GM20431 (cell line): ENCODE measurements around the gene SPINDOC.
"Not testable (repeated sequence)": the region's sequence is repeated elsewhere in the genome, so short reads cannot be mapped to it uniquely, and the experiment has no call there.

ENCODE experiments used
- in situ Hi-C: fragments of 300-500 bp; cut with MseI, MboI; formaldehyde crosslinking; loops from one replicate; pipeline ENCODE4 v1.15.0; 2020; ENCODE audit warnings: low sequenced_read_pairs; ENCODE audit not compliant: unreplicated experiment

SPINDOC gene

GRCh38 chr11:63783925-63784592, 29.2 kb upstream of the SPINDOC start:
- in situ Hi-C loops = no loop called here

- in situ Hi-C loops = no loop called here
These were observed 27.4 kb upstream of the SPINDOC start for GRCh38 chr11:63785823-63786222.

- in situ Hi-C loops = no loop called here
These were observed 21.6 kb upstream of the SPINDOC start for GRCh38 chr11:63791495-63792167.

DNA sequence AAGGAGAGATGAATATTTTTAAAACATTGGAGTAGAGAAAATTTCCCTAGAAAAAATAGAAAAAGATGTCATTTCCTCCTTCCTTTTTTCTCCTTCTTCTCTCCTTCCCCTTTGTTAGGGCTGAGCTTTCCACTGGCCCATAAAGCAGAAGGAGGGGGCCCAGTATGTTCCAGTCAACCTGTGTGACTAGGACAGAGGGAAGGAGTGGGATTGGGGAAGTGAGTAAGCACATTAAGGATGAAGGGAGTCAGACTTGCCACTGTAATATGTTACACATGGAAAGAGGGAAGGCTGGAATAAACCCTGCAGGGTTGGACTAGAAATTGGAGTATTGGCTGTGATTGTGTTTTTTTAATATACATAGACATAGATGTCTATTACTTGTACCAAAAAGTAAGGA, 20.1 kb upstream of the SPINDOC start:
- in situ Hi-C loops = no loop called here

DNA sequence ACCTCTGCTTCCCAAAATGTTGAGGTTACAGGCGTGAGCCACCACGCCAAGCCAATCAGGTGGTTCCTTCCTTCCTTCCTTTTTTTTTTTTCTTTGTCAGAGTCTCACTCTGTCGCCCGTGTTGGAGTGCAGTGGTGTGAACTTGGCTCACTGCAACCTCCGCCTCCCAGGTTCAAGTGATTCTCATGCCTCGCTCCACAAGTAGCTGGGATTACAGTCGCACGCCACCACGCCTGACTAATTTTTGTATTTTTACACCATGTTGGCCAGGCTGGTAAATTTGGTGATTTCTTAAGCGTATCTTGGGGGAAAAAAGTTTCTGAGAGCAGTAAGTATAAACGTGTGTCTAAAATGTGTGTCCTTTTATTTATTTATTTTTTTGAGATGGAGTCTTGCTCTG, 18.2 kb upstream of the SPINDOC start:
- in situ Hi-C loops = no loop called here

DNA sequence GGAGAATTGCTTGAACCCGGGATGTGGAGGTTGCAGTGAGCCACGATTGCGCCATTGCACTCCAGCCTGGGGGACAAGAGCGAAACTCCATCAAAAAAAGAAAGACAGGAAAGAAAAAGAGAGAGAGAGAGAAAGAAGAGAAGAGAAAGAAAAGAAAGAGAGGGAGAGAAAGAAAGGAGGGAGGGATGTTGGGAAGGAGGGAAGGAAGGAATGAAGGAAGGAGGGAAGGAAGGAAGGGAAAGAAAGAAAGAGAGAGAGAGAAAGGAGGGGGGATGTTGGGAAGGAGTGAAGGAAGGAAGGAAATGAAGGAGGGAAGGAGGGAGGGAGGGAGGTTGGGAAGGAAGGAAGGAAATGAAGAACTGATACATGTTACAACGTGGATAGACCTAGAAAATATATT, 12.3 kb upstream of the SPINDOC start:
- in situ Hi-C loops = no loop called here

DNA sequence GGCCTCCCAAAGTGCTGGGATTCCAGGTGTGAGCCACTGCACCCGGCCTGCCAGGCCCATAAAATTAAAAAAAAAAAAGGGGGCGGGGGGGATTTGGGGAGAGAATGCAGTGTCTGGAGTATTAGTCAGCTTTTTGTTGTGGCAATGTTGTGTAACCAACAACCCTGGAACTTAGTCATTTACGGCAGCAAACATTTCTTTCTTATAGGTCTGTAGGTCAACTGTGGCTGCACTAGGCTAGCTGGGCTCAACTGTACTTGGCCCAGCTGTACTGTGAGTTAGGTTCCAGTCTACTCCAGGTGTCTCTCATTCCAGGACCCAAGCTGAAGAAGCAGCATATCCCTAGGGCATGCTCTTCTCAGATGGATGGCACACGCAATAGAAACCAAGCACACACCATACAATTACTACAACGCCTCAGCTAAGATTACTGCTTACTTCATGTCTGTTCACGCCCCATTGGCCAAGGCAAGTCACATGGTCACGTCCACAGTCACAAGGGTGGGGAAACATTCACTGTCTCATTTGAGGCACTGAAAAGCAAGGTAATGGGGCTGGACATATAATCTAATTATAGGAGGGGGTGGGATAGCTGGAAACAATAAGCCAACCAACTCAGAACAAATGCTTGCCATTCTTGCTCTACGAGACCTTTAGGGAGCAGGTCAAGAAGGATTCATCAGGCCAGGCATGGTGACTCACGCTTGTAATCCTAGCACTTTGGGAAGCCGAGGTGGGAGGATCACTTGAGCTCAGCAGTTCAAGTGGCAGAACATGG, 10.4 kb upstream of the SPINDOC start:
- in situ Hi-C loops = no loop called here

DNA sequence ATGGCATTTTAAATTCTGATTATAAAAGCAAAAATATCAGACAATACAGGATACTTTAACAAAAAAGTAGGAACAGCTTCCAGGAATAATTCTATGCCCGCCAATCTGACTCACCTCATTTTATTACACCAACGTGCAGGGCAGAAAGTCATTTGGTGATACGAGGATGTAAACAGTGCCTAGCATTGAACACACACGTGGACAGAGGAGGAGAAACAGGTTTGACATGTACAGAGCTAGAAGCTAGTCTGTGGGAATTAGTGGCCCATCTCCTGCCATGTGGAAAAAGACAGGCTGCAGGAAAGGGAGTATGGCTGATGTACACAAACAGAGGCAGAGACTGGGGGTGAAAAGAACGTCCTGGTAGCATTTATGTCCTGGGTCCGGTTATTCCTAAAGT, 9.0 kb upstream of the SPINDOC start:
- in situ Hi-C loops = no loop called here

DNA sequence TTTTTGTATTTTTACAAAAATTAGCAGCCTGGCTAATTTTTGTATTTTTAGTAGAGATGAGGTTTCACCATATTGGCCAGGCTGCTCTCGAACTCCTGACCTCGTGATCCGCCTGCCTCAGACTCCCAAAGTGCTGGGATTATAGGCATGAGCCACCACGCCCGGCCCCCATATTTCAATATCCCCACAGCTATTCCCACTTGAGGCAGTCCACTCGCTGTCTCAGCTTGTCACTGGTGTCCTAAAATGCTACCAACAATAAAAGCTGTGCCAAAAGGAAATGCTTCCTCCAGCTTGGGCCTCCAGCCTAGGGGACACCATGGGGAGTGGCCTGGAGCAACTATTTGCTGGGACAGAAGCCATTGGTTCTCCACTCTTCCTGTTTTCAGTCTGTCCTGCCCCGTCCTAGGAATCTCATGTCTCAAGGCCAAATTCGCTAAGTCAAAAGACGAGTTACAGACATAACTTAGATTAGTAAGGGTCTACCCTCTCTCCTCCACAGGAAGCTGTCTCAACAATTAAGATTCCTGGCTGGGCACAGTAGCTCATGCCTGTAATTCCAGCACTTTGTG, 7.3 kb upstream of the SPINDOC start:
- in situ Hi-C loops = no loop called here

- in situ Hi-C loops = not testable (repeated sequence)
These were observed 2.9 kb upstream of the SPINDOC start for GRCh38 chr11:63810383-63810782.

DNA sequence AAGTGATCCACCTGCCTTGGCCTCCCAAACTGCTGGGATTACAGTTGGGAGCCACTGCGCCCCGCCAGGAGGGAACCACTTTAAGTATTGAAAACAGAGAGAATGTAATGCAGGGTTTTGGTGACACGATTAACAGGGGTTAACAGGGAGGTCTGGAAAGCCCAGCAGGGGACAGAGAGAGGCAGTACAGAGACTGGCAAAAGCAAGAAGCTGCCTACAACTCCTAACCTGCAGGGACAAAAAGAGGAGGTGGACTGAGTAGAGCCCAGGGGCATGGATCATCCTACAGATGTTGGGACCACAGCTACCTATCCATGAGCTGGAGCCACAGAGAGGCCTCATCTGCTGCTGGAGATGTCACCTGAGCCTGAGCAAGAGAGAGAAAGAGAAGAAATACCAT, 1.7 kb upstream of the SPINDOC start:
- in situ Hi-C loops = no loop called here

GRCh38 chr11:63813563-63814382, 517 bp downstream of the SPINDOC start:
- in situ Hi-C loops = no loop called here

DNA sequence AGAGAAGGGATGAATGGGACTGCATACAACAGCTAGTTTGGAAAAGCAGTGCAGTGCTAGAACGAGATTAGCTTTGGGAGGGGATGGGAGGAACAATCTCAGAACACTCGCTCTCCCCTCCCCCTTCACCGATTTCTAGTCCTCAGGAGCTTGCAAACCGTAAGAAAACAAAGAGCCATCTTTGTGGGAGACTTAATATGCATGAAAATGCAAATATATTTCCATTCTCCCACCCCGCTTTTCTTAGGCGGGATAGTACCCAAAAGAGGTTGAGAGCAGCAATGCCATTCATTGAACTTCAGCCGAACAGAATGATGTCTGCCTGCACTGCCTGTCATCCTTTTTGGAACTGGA, 1.1 kb downstream of the SPINDOC start:
- in situ Hi-C loops = no loop called here

DNA sequence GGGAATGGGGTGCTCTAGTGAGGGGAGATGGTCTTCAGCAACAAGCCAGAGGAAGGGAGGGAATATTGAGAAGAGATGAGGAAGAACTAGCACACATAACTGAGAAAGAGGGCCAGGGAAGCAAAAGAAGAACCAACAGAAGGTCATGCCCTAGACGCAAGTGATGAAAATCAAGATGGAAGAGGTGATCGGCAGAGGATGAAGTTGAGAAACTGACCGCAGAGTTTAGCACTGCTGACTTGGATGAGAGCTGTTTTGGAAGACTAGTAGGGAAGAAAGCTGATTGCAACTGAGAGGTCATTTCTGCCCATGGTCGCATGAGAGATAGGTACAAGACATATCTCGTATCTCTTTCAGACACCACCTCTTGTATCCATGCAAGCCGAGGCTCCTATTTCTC, 2.9 kb downstream of the SPINDOC start:
- in situ Hi-C loops = no loop called here

- in situ Hi-C loops = no loop called here
These were observed 3.5 kb downstream of the SPINDOC start for GRCh38 chr11:63816732-63817131.

GRCh38 chr11:63817758-63818498, 4.7 kb downstream of the SPINDOC start:
- in situ Hi-C loops = no loop called here

DNA sequence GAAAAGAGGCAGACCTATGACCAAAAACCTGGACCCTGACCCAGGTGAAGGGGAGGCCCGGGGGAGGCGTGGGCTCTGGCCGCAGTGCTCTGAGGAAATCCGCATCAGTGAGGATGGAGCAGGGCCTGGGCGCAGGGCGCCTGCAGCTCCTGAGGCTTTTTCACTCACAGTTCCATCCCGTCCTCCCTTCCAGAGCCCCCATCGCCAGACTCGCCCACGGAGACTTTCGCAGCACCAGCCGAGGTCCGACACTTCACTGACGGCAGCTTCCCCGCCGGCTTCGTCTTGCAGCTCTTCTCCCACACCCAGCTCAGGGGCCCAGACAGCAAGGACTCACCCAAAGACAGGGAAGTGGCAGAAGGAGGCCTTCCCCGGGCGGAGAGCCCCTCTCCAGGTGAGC, 5.4 kb downstream of the SPINDOC start:
- in situ Hi-C loops = no loop called here

DNA sequence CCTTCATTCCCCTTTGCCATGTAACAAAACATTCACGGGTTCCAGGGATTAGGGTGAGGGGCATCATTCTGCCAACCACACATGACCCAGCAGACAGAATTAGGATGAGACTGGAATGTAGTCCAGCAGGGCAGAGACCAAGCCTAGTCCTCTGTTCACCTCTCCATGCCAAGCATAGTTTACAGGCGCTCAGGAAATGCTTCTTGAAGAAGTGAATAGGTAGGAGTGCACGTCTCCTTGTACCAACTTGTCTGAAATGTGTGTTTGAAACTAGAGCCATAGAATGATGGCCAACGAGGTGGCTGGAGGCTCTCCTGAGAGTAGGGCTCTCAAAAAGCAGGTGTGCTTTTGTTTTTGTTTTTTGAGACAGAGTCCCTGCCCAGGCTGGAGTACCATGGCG, 8.2 kb downstream of the SPINDOC start:
- in situ Hi-C loops = no loop called here

DNA sequence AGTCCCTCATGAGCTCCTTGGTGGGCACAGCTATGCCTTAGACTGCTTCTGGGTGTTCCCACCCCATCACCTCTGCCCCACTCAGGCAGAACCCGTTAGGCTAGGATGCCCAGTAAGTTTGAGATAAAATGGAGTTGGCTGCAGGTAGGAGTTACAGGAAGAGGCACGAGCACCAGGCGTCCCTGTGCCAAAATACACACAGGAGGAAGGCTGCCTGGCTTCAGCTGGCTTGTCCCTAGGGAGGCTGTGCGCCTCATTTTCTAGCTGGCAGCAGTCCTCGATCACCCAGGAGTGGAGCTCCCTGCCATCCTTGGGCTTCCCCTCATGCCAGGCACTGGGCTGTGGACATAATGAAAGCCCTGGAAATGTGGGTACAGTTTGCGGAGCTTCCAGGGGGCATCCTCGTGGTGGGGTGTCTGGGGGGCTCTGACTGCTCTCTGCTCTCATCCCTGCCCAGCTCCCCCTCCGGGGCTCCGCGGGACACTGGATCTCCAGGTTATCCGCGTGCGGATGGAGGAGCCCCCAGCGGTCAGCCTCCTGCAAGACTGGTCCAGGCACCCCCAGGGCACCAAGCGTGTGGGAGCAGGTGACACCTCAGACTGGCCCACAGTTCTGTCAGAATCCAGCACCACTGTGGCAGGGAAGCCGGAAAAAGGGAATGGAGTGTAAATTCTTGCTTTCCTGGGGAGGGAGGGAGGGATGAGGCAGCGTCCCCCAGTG, 13.4 kb downstream of the SPINDOC start:
- in situ Hi-C loops = no loop called here
